HK-2 (cell line): ENCODE measurements around the gene IPO8.
A peak's percentile ranks its signal among the peaks of the same experiment; 100 is the strongest.
"Not testable (repeated sequence)": the region's sequence is repeated elsewhere in the genome, so short reads cannot be mapped to it uniquely, and the experiment has no call there.

Experiments used
- DNase-seq: peaks from one replicate; pipeline ENCODE4 v3.0.0-alpha.2; 2018; ENCODE audit not compliant: unreplicated experiment

Gene IPO8

GRCh38 chr12:30687265-30687986 is 8.2 kb downstream of the IPO8 start:
- DNase-seq = no peak

DNA sequence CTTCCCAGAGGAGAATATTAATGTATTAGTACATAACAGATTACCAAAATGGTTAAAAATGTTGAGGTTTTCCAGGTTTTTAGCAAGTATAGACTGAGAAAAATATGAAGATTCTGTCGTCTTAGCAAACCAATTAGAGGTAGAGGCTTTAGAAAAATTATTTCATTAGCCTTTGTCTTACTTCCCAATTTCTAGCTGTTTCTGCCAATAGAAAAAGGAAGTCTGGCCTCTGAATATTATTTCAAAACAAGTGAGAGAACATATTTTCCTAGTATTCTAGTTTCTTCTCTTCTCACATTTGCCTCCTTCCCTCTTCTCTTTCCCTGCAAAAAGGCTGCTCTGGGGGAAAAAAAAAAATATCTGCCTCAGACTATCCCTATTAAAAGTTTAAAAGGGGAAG is 16.4 kb downstream of the IPO8 start:
- DNase-seq = no peak

GRCh38 chr12:30678221-30678620 is 17.4 kb downstream of the IPO8 start:
- no peak for DNase-seq

DNA sequence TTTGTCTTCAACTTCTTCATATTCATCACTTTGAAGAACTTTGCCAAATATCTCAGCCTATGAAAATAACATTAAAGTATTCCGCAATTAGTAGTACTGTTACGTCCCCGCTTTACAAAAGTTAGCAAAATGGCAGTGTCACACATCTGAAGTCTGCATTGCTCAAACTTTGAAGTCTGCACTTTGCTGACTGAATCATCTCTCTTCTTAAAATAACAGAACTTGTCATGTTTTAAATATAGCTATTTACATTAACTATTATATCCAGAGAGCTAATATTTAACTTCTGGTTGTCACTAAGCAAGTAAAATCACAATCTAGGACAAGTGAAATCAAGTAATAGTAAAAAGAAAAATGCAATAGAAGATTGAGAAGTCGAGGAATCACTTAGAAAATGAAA is 34.5 kb downstream of the IPO8 start:
- no peak for DNase-seq

DNA sequence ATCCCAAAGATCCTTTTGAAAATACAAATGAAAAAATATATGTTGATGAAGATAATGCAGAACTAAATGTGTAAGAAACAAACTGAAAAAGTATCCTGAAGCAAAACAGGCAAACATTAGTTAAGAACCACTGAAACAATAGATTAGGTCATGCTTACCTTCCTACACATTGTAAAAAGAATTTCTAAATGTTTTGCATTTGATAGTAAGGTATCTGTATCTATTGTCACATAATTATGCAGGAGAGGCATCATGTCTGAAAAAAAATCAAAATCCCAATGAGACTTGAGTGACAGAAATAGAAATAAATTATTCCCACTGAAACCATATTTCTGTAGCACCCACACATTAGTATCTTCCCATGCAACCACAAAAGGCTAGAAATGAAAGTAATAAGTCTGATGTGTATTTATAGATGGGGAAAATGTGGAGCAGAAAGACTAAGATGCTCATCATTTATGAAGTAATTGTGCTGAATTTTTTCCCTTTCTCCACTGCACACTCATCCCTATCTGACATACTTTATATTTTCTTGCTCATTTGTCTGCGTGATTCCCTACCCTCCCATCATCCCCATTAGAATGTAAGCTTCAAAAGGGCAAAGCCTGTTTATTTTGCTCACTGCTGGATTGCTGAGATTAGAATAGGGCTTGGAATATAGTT is 43.5 kb downstream of the IPO8 start:
- no peak for DNase-seq

DNA sequence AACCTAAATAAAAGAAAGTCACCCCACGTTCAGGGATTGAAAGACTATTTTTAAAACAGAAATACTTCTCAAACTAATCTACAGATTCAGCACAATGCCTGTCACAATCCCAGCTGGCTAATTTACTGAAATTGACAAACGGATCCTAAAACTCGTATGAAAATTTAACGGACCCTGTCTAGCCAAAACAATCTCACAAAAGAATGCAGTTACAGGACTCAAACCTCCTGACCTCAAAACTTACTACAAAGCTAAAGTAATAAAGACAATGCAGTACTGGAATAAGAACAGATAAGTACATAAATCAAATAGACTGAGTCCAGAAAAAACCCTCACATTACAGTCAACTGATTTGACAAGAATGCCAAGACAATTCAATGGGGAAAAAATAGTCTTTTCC is 48.8 kb downstream of the IPO8 start:
- DNase-seq = no peak

- peak; percentile 6 for DNase-seq
These were observed 52.3 kb downstream of the IPO8 start for GRCh38 chr12:30643366-30643765.

GRCh38 chr12:30640392-30640791 is 55.3 kb downstream of the IPO8 start:
- DNase-seq = no peak

GRCh38 chr12:30635385-30635784 is 60.3 kb downstream of the IPO8 start:
- DNase-seq = no peak

- DNase-seq = no peak
These were observed 63.9 kb downstream of the IPO8 start for GRCh38 chr12:30631740-30632139.

- no peak for DNase-seq
These were observed 64.7 kb downstream of the IPO8 start for GRCh38 chr12:30630979-30631285.

DNA sequence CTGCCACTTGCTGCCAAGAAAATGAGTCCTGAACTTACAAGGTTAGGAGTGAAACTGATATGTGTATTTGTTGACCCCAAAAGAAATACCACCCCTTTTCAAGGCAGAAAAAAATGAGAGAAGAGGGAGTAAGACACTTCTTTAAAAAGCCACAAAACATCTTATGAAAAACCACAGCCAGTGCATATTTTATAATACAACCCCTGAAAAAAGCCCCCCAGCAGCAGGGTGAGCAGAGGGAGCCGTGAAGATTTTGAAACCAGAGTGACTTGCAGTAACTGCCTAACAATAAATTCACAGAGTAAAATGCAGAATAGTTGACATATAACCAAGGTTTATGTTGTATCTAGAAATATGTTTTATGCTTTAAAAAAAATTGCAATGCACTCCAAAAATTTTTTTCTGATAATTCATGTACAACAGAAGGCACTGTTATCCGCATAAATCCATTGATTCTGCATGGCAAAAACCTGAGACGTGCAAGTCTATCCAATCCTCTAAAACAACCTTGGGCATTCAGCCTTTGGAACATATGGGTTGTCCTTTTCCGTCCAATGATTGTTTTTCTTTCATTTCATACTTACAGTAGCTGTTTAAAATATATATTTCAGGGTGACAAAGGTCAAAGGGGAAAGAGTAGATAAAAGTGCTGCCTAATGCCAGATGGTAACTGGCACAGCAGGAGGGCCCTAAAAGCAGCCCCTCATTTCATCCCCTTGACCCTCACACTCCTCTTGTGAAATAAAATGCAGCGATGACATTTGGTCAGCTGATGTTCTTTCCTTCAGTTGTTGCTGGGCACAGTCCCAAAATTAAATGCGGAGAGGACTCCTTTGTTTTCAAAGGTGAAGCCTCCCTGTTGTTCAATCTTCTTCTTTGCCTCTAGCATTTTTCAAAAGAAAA is 65.3 kb downstream of the IPO8 start:
- DNase-seq = no peak

GRCh38 chr12:30626847-30627246 is 68.8 kb downstream of the IPO8 start:
- no peak for DNase-seq

DNA sequence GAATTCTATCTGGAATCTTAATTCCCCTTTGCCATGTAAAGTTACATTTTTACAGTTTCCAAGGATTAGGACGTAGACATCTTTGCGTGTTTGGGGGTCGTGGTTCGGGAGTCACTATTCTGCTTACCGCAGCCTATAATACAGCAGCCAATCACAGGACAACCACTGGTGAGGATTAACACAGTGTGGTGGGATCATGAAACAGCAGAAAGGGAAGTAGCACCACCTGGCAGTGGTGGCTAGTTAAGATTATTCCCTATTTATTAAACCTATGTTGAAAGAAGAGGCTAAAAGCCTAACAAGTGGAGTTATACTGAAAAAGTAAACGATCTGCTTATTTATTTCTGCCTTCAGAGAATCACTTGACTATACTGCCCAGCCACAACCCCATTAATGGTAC is 71.7 kb downstream of the IPO8 start:
- no peak for DNase-seq

- no peak for DNase-seq
These were observed 73.2 kb downstream of the IPO8 start for GRCh38 chr12:30622509-30622908.

DNA sequence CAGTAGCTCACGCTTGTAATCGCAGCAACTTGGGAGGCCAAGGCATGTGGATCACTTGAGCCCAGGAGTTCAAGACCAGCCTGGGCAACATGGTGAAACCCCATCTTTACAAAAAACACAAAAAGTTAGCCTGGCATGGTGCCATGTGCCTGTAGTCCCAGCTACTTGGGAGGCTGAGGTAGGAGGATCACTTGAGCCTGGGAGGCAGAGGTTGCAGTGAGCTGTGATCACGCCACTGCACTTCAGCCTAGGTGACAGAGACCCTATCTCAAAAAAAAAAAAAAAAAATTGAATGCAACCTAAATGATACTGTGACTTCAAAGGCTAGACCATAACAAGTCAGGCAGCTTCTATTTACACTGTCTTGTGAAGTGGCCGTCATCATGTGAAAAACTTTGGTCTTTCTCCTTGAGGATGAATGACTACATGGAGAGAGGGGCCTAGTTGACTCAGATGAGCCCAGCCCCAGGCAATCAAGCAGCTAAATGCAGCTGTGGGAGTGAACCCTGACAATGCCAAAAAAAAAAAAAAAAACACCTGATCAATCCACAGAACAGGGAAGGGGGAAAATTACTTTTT is 73.9 kb downstream of the IPO8 start:
- not testable (repeated sequence) for DNase-seq

DNA sequence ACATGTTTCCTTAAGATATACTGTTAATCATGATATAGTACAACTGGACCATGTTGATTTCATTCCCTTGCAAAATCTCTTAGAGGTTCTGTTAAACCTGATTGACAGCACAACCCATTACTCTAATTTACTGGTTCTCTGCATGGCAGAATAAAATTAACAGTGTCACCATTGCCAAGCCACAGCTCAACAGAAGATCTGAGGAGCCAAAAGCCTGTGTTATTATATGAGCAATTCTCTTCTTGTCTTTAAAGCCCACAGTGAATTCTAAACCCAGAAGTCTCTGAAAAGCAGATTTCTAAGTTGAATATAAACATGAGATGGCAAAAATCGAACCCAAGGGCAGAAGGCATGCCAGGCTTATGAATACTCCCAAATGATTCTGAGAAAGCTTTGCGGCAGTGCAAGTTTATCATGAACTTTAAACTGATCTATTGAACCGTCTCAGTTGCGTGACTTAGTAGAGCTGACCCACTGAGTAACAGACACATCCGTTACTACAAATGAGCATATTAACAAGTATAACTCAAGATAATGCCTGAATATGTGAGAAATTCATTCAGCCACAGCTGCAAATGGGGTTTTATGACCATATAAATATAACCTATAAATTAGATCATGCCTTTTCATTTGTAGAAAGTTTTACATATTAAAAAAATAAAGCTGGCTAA is 78.2 kb downstream of the IPO8 start:
- no peak for DNase-seq

GRCh38 chr12:30614031-30614430 is 81.6 kb downstream of the IPO8 start:
- DNase-seq = no peak

DNA sequence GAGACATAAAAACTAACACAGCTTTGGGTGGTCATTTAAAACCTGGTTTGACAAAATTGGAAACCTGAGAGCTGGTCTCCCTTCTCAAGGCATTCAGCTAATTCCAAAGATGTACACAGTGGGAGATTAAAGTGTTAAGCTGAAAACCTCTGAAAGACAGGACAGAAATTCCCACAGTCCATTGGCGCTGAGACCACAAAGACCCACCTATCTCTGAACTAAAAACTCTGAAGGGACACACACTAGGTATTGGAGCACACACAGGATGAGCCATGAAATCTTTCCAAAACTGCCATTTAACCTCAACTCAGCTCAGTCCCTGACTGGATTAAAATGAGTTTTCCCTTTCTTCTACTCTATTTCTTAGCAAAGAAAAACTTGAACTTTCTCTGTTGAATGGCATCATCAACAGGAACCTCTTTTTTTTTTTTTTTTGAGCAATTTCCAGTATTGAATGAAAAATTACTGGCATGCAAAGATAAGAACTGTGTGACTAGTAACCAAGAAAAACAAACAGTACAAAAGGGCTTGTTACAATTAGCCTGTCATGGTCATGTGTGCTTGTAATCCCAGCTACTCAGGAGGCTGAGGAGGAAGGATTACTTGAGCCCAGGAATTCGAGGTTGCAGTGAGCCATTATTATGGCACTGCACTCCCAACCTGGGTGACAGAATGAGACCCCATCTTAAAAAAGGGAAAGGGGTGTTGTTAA is 82.4 kb downstream of the IPO8 start:
- DNase-seq = no peak

GRCh38 chr12:30610718-30611117 is 85.0 kb downstream of the IPO8 start:
- DNase-seq = no peak

DNA sequence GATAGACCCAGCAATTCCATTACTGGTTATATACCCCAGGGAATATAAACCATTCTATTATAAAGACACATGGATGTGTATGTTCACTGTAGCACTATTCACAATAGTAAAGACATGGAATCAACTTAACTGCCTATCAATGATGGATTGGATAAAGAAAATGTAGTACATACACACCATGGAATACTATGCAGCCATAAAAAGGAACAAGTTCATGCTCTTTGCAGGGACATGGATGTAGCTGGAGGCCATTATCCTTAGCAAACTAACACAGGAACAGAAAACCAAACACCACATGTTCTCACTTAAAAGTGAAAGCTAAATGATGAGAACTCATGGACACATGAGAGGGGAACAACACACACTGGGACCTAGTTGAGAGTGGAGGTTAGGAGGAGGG is 85.8 kb downstream of the IPO8 start:
- not testable (repeated sequence) for DNase-seq
